CD4-positive, alpha-beta memory T cell (primary cell): ENCODE measurements around the gene MOXD1. TPM values are rescaled to one million over a fixed set of nuclear protein-coding genes. Genes with fewer than 3 reads are reported as not detected.
"Not testable (repeated sequence)": the region's sequence is repeated elsewhere in the genome, so short reads cannot be mapped to it uniquely, and the experiment has no call there.

Experiments used
- CTCF ChIA-PET: fragments of 350-600 bp; sonication (Branson Sonifier 250); formaldehyde crosslinking; loops from one replicate; lab custom pipeline; 2021; ENCODE audit warnings: inconsistent platforms; ENCODE audit not compliant: partially characterized antibody; lab: Charles Lee
- POLR2A ChIA-PET: fragments of 350-600 bp; sonication (Branson Sonifier 250); formaldehyde crosslinking; loops from one replicate; lab custom pipeline; 2021; ENCODE audit not compliant: partially characterized antibody; lab: Charles Lee
- DNase-seq, 5 donors: peaks; one replicate each; pipeline versions ENCODE4 v3.0.0 to v3.0.0-alpha.2; 2020 to 2022; ENCODE audit warnings: mixed read lengths in 1 of 5
- H3K27ac ChIP-seq: one replicate; pipeline ENCODE4 v1.7.0; 2013; ENCODE audit warnings: low read depth, low read length
- H3K27me3 ChIP-seq: 2 replicates; pipeline ENCODE4 v1.7.0; 2013; ENCODE audit warnings: mild to moderate bottlenecking, low read length, moderate library complexity; ENCODE audit not compliant: insufficient read depth
- H3K36me3 ChIP-seq: 2 replicates; pipeline ENCODE4 v1.7.0; 2013; ENCODE audit warnings: mild to moderate bottlenecking, low read length, moderate library complexity; ENCODE audit not compliant: insufficient read depth
- H3K4me1 ChIP-seq: 2 replicates; pipeline ENCODE4 v1.7.0; 2013; ENCODE audit warnings: mild to moderate bottlenecking, low read length, moderate library complexity; ENCODE audit not compliant: insufficient read depth
- H3K4me3 ChIP-seq, 2 donors: one replicate each; pipeline ENCODE4 v1.7.0; 2013; ENCODE audit warnings: low read length in 2 of 2, mild to moderate bottlenecking in 1 of 2
- H3K9me3 ChIP-seq, 2 donors: one replicate each; pipeline ENCODE4 v1.7.0; 2013; ENCODE audit warnings: low read length in 2 of 2, control low read depth in 1 of 2; ENCODE audit not compliant: control insufficient read depth in 1 of 2
- H3K27ac Mint-ChIP-seq, 7 donors: one replicate each; pipeline ENCODE4 v1.8.0; 2020 to 2021; ENCODE audit warnings: mixed read lengths in 7 of 7, mild to moderate bottlenecking in 6 of 7, inconsistent platforms in 3 of 7, moderate library complexity in 3 of 7
- H3K27me3 Mint-ChIP-seq, 2 donors: one replicate each; pipeline ENCODE4 v1.8.0; 2020 to 2021; ENCODE audit warnings: mixed read lengths in 2 of 2
- H3K36me3 Mint-ChIP-seq, 2 donors: one replicate each; pipeline ENCODE4 v1.8.0; 2020 to 2021; ENCODE audit warnings: mixed read lengths in 2 of 2, inconsistent platforms in 1 of 2, mild to moderate bottlenecking in 1 of 2
- H3K4me1 Mint-ChIP-seq, 4 donors: one replicate each; pipeline ENCODE4 v1.8.0; 2020 to 2021; ENCODE audit warnings: mixed read lengths in 4 of 4, mild to moderate bottlenecking in 1 of 4
- H3K4me3 Mint-ChIP-seq, 8 donors: one replicate each; pipeline ENCODE4 v1.8.0; 2020 to 2021; ENCODE audit warnings: mixed read lengths in 8 of 8, mild to moderate bottlenecking in 7 of 8, moderate library complexity in 6 of 8, inconsistent platforms in 3 of 8
- H3K9me3 Mint-ChIP-seq, 8 donors: one replicate each; pipeline ENCODE4 v1.8.0; 2020 to 2021; ENCODE audit warnings: mixed read lengths in 8 of 8, mild to moderate bottlenecking in 5 of 8, inconsistent platforms in 3 of 8, moderate library complexity in 1 of 8
- intact Hi-C: fragments of 100-400 bp; cut with micrococcal nuclease; formaldehyde crosslinking; loops from one replicate; pipeline ENCODE4 v1.15.1; 2023
- polyA plus RNA-seq, 2 donors: library from polyadenylated mRNA; unstranded; fragments of 300-500 nt; fragmentation: Illumina TruSeq; gene quantifications; one replicate each; pipeline ENCODE4 v1.2.3, GENCODE V29; 2021
- total RNA-seq, 2 experiments: library from RNA; stranded (reverse); gene quantifications; one replicate each; pipeline ENCODE4 v1.2.3, GENCODE V29; 2021

The MOXD1 gene
- total and polyA plus RNA-seq, 4 experiments from 2014 or later: not detected

GRCh38 chr6:132279592-132280139 is 121.6 kb downstream of the MOXD1 start:
- no peaks in the 10 kb centered on the region for H3K36me3 Mint-ChIP-seq
- POLR2A ChIA-PET: no interaction called here

DNA sequence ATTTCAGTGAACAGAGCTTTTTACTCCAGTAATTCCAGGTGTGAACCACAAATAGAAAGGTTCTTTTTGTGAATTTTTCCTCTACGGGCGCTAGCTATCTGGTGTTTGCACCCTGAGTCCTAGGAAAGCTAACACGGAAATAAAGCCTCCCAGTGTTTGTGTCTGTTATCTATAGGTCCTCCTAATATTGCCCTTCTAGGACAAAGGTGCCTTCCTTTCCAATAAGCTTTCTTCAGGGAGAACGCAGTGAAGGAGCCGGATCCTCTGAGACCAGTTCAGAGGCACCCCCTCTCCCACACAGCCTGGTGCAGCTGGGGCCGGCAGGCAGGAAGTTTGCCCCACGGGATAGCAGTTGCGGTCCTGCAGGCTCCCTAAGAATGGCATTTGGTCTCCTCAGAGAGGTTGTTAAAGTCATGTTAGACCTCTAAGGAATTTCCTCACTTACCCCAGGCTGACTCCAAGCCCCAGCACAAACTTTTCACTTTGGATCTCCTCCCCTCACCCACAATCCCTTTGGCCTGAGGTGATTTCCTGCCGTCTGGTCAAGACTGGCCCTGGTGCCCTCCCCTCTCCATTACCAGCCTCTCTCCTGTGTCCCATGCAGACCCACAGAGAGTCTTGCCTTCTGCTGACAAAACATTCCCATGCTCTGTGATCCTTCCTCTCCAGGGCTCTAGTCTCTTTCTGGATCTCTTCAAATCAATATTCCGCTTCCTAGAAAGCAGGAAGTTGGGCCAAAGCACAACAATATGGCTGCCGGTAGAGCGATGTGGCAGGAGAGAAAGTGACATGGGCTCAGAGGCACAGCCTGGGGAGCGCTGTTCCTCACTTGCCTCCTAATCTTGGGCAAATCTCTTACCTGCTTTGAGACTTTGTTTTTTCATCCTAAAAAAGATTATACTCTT is 126.0 kb downstream of the MOXD1 start:
- H3K4me3 Mint-ChIP-seq: no peak overlapping the region
- DNase-seq: no peak
- no peaks in the 10 kb centered on the region for H3K27me3 ChIP-seq
- H3K9me3 Mint-ChIP-seq: no peaks in the 10 kb centered on the region
- CTCF ChIA-PET: interaction anchor here (1.0 to 5.6 kb wide), 2 partner anchors 23 to 211 kb away, joined by 4 to 201 read pairs; no protein-coding TSS in a partner anchor
- H3K27me3 Mint-ChIP-seq: peaks cover 6 to 9% of the 10 kb centered on the region in 2 donors
- H3K4me1 Mint-ChIP-seq: no peaks in the 10 kb centered on the region
- H3K9me3 ChIP-seq: no peaks in the 10 kb centered on the region
- POLR2A ChIA-PET: no interaction called here
- no peaks in the 10 kb centered on the region for H3K4me1 ChIP-seq
- no peak overlapping the region for H3K27ac Mint-ChIP-seq
- intact Hi-C loops: loop anchor here (5.0 kb wide), 1 partner anchor 358 kb away; no protein-coding TSS in a partner anchor
- no peaks in the 10 kb centered on the region for H3K36me3 Mint-ChIP-seq
- H3K27ac ChIP-seq: no peak overlapping the region
- H3K36me3 ChIP-seq: no peaks in the 10 kb centered on the region
- no peak overlapping the region for H3K4me3 ChIP-seq

More at GRCh38 chr6:132279592-132280139, 121.6 kb downstream of the MOXD1 start:
- no peaks in the 10 kb centered on the region for H3K9me3 Mint-ChIP-seq
- DNase-seq: peak; percentile 56 to 76 (median 70)
- H3K27me3 Mint-ChIP-seq: peaks cover 10 to 19% of the 10 kb centered on the region in 2 donors
- Histone ChIP-seq H3K4me3 (peak overlapping the region; percentile 43 to 77), H3K27me3 (no peaks in the 10 kb centered on the region), H3K9me3 (no peaks in the 10 kb centered on the region), H3K27ac (no peak overlapping the region), H3K4me1 (no peaks in the 10 kb centered on the region), H3K36me3 (no peaks in the 10 kb centered on the region)
- peaks cover 0 to 4% (median 0%) of the 10 kb centered on the region in 4 donors for H3K4me1 Mint-ChIP-seq
- peak overlapping the region in 1 of 7 donors; percentile 36 for H3K27ac Mint-ChIP-seq
- intact Hi-C loops: loop anchor here (1.0 to 5.0 kb wide), 3 partner anchors 19 to 362 kb away; no protein-coding TSS in a partner anchor
- peak overlapping the region; percentile 21 to 94 (median 82) for H3K4me3 Mint-ChIP-seq
- CTCF ChIA-PET: interaction anchor here (0.6 to 5.6 kb wide), 63 partner anchors 10 to 1447 kb away, joined by 3 to 201 read pairs (median 4); partner anchors contain the start of gene STX7

DNA sequence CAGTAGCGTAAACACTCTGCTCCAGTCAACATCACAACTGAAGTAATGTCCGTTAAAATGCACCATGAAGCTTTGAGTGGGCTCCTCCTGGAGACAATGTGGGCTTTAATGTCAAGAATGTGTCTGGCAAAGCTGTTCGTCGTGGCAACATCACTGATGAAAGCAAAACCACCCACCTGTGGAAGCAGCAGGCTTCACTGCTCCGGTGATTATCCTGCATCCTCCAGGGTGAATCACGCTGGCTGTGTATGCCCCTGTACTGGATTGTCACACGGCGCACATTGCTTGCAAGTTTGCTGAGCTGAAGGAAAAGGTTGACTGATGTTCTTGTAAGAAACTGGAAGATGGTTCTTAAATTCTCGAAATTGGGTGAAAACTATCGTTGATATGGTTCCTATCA is 128.5 kb downstream of the MOXD1 start:
- Mint-ChIP-seq H3K36me3 (no peaks in the 10 kb centered on the region), H3K27ac (no peak overlapping the region), H3K4me3 (no peak overlapping the region), H3K27me3 (peaks cover 8 to 10% of the 10 kb centered on the region in 2 donors), H3K9me3 (no peaks in the 10 kb centered on the region), H3K4me1 (no peaks in the 10 kb centered on the region)
- no peaks in the 10 kb centered on the region for H3K9me3 ChIP-seq
- no peaks in the 10 kb centered on the region for H3K4me1 ChIP-seq
- H3K36me3 ChIP-seq: no peaks in the 10 kb centered on the region
- ChIA-PET CTCF (no interaction called here), POLR2A (no interaction called here)
- intact Hi-C loops: no loop called here
- no peak overlapping the region for H3K27ac ChIP-seq
- H3K4me3 ChIP-seq: no peak overlapping the region
- no peak for DNase-seq
- H3K27me3 ChIP-seq: no peaks in the 10 kb centered on the region

DNA sequence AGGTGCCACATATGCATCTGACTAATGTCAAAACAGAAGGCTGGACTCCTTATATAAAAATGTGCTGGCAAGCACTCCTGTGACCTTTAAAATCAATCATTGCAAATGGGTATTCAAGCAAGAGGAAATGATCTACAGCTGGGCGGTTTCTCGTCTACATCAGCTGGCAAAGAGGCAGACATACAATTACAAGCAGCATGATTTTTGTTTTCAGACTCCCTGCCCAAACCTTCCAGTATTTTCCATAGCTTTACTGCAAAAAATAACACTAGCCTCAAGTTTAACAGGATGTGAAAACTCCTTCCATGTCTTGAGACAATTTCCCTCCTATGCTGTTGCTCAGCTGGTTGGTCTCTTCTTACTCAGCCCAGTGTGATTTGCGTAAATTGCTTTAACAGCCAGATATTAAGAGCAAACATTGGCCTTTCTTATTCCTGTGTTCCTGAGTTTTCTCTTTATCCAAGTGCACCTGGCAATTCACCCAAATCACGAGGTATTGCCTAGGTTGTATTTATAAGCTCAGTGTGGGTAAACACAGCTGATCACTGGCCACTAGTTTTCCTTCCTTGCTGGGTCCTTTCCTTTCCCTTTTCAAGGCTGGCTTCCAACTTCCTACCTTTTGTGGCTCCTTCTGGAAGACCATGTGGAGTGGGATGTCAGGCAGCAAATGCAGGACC is 130.4 kb downstream of the MOXD1 start:
- Mint-ChIP-seq H3K36me3 (no peaks in the 10 kb centered on the region), H3K4me1 (no peaks in the 10 kb centered on the region), H3K27ac (no peak overlapping the region), H3K9me3 (no peaks in the 10 kb centered on the region), H3K27me3 (peaks cover 3 to 8% of the 10 kb centered on the region in 2 donors), H3K4me3 (no peak overlapping the region)
- no peak for DNase-seq
- Histone ChIP-seq H3K4me1 (no peaks in the 10 kb centered on the region), H3K27me3 (no peaks in the 10 kb centered on the region), H3K4me3 (no peak overlapping the region), H3K36me3 (no peaks in the 10 kb centered on the region), H3K27ac (no peak overlapping the region), H3K9me3 (no peaks in the 10 kb centered on the region)
- ChIA-PET POLR2A (no interaction called here), CTCF (interaction anchor here (1.2 to 6.3 kb wide), 4 partner anchors 9 to 214 kb away, joined by 3 to 98 read pairs (median 4); no protein-coding TSS in a partner anchor)
- intact Hi-C loops: no loop called here

DNA sequence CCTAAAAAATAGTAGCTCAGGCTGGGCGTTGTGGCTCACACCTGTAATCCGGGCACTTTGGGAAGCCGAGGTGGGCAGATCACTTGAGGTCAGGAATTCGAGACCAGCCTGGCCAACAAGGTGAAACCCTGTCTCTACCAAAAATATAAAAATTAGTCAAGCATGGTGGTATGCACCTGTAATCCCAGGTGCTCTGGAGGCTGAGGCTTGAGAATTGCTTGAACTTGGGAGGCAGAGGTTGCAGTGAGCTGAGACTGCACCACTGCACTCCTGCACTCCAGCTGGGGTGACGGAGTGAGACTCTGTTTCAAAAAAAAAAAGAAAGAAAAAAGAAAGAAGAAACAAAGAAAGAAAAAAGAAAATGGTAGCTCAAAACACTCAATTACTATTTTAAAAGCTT is 132.6 kb downstream of the MOXD1 start:
- H3K4me1 ChIP-seq, DNase-seq, intact Hi-C loops, H3K27me3 ChIP-seq, H3K9me3 Mint-ChIP-seq, H3K4me1 Mint-ChIP-seq, H3K36me3 Mint-ChIP-seq, H3K27ac ChIP-seq, H3K27me3 Mint-ChIP-seq, H3K9me3 ChIP-seq, H3K4me3 ChIP-seq, H3K36me3 ChIP-seq, H3K27ac Mint-ChIP-seq, POLR2A ChIA-PET, H3K4me3 Mint-ChIP-seq: not testable (repeated sequence)
- CTCF ChIA-PET: interaction anchor here (6.3 kb wide), 1 partner anchor 11 kb away, joined by 98 read pairs; no protein-coding TSS in a partner anchor

DNA sequence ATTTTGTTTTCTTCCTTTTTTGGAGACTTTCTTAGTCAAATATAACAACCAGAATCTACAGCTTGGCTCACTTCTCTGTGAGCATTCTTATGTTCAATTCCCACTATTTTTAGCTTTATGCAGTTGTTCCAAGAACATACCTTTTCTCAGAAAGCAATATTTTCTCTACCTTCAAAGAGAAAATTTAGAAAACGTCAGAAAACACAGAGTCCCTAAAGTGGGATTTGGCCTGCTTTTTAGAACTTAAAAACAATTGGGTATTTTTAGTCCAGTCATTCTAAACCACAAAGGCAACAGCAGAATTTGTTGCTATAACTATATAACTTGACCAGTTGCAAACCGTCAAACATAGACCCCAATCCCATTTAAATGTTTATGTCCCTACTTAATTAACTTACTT is 133.1 kb downstream of the MOXD1 start:
- no peaks in the 10 kb centered on the region for H3K4me1 ChIP-seq
- H3K27me3 Mint-ChIP-seq: peaks cover 3 to 6% of the 10 kb centered on the region in 2 donors
- no peak overlapping the region for H3K4me3 Mint-ChIP-seq
- H3K27ac ChIP-seq: no peak overlapping the region
- H3K27me3 ChIP-seq: no peaks in the 10 kb centered on the region
- H3K36me3 ChIP-seq: no peaks in the 10 kb centered on the region
- no peak overlapping the region for H3K27ac Mint-ChIP-seq
- no peaks in the 10 kb centered on the region for H3K4me1 Mint-ChIP-seq
- no peak for DNase-seq
- intact Hi-C loops: no loop called here
- H3K9me3 ChIP-seq: no peaks in the 10 kb centered on the region
- ChIA-PET POLR2A (no interaction called here), CTCF (interaction anchor here (6.3 kb wide), 1 partner anchor 12 kb away, joined by 98 read pairs; no protein-coding TSS in a partner anchor)
- H3K36me3 Mint-ChIP-seq: no peaks in the 10 kb centered on the region
- H3K4me3 ChIP-seq: no peak overlapping the region
- H3K9me3 Mint-ChIP-seq: no peaks in the 10 kb centered on the region
